GM12801 (cell line): ENCODE measurements around the gene OBP2A.

Source experiments
- CTCF ChIP-seq: IDR thresholded peaks from one replicate; pipeline ENCODE4 v1.5.1; 2011; ENCODE audit warnings: control low read depth; ENCODE audit not compliant: insufficient read length; ENCODE audit errors: extremely low read depth

Gene OBP2A

GRCh38 chr9:135522137-135522877, 23.6 kb upstream of the OBP2A start:
- TF ChIP-seq CTCF = no peak

- no peak for TF ChIP-seq CTCF
These were observed 23.0 kb upstream of the OBP2A start for GRCh38 chr9:135522931-135523330.

- TF ChIP-seq CTCF = no peak
These were observed 22.3 kb upstream of the OBP2A start for GRCh38 chr9:135523521-135524129.

GRCh38 chr9:135524130-135524861, 21.6 kb upstream of the OBP2A start:
- TF ChIP-seq CTCF = no peak

DNA sequence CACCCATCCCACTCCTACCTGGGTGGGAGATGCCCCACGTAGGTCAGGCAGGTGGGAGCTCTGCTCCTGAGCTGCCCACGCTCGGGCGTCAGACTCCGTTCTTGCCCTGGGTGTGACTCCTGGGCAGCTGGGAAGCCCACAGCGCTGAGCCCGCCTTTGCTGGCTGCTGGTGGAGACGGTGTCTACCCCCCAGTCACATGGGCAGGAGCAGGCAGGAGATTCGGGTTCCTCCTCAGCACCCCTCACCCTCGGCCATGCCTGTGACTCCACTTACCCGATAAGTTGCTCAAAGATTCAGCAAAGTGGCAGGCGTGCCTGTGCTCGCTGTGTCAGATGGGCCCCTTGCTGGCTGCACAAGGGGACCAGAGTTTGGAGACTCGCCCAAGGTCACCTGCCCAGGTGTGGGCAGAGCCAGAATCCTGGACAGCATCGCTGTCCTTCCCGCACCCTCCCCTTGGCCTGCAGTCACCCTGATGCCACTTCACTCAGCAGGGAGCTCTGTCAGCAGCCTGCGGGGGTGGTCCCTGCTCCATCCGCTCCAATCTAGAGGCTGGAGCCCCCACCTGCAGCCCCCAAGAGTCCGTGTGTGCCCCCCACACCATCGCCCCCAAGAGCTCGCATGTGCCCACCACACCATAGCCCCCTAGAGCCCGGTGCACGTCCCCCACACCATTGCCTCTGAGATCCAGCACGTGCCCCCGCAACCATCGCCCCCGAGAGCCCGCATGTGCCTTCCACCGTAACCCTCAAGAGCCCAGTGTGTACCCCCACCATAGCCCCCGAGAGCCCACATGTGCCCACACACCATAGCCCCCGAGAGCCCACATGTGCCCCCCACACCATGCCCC, 20.5 kb upstream of the OBP2A start:
- no peak for TF ChIP-seq CTCF

DNA sequence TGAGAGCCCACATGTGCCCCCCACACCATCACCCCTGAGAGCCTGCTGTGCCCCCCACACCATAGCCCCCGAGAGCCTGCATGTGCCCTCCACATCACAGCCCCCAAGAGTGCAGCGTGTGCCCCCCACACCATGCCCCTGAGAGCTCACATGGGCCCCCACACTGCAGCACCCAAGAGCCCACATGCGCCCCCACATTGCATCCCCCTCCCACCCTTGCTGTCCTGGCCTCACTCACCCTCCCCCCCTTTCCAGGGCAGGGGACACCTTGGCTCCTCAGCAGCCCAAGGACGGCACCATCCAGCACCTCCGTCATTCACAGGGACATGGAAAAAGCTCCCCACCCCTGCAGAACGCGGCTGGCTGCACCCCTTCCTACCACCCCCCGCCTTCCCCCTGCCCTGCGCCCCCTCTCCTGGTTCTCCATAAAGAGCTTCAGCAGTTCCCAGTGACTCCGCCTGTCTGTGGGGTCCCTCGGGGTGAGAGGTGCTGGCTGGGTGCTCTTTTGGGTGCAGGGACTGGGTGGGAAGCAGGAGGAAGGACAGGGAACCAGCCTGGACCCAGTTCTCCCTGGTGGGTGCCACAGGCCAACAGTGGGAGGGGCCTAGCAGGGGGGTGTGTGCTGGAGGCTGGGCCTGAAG, 19.7 kb upstream of the OBP2A start:
- TF ChIP-seq CTCF = no peak
